HUES64 (cell line): ENCODE results near the gene MBTPS2. TPM values are rescaled to one million over a fixed set of nuclear protein-coding genes. Genes with fewer than 3 reads are reported as not detected.
A peak's percentile ranks its signal among the peaks of the same experiment; 100 is the strongest.

Experiments
- H3K27ac ChIP-seq: 2 replicates; pipeline ENCODE4 v1.7.0; 2013; ENCODE audit warnings: low read depth, low read length, inconsistent platforms
- H3K27me3 ChIP-seq: 2 replicates; pipeline ENCODE4 v1.6.1; 2013; ENCODE audit warnings: mild to moderate bottlenecking, low read length; ENCODE audit not compliant: insufficient read depth
- H3K36me3 ChIP-seq: 2 replicates; pipeline ENCODE4 v1.6.1; 2013; ENCODE audit warnings: mild to moderate bottlenecking, low read length; ENCODE audit not compliant: insufficient read depth
- H3K4me1 ChIP-seq: 2 replicates; pipeline ENCODE4 v1.6.1; 2013; ENCODE audit warnings: mild to moderate bottlenecking, low read length, moderate library complexity; ENCODE audit not compliant: insufficient read depth
- H3K4me3 ChIP-seq: 2 replicates; pipeline ENCODE4 v1.5.1; 2013; ENCODE audit warnings: mild to moderate bottlenecking, low read length, moderate library complexity
- H3K9ac ChIP-seq: 2 replicates; pipeline ENCODE4 v1.6.1; 2013; ENCODE audit warnings: mild to moderate bottlenecking, low read depth, low read length
- H3K9me3 ChIP-seq: 2 replicates; pipeline ENCODE4 v1.6.1; 2013; ENCODE audit warnings: low read depth, low read length; ENCODE audit not compliant: insufficient read depth
- WGBS: fragments of 150-250, 120-280 bp; methylation state at CpG from one replicate; pipeline ENCODE4 v1.1.7; 2013; ENCODE audit warnings: missing lambda C conversion rate; 5-methylcytosine and 5-hydroxymethylcytosine counted together
- polyA plus RNA-seq, 2 experiments: library from polyadenylated mRNA; stranded (reverse); fragments of 50-300 nt; gene quantifications; one replicate each; pipeline ENCODE4 v1.2.3, GENCODE V29; 2013

Gene MBTPS2
- 6.7 TPM for polyA plus RNA-seq (2013, experiment 1 of 2)
- 7.7 TPM for polyA plus RNA-seq (2013, experiment 2 of 2)

GRCh38 chrX:21839334-21840192, at the start of gene MBTPS2:
Gene MBTPS2 (plus strand): TSS chrX:21839617. CDS start chrX:21839735, 118 bp downstream.
- Histone ChIP-seq H3K27me3 (no peaks in the 10 kb centered on the region), H3K9me3 (no peaks in the 10 kb centered on the region), H3K27ac (peak within 1 kb of the TSS; percentile 70), H3K4me1 (no peaks in the 10 kb centered on the region), H3K4me3 (peak within 1 kb of the TSS; percentile 94), H3K9ac (peak within 1 kb of the TSS; percentile 96), H3K36me3 (peaks cover 3% of the 10 kb centered on the region)
- WGBS = under 1% methylated on average over 55 of the region's 61 CpGs

- H3K4me3 ChIP-seq = no peak overlapping the region
- no peaks in the 10 kb centered on the region for H3K9me3 ChIP-seq
- 100% methylated on average over 6 of the region's 6 CpGs for WGBS
- no peak overlapping the region for H3K27ac ChIP-seq
- no peak overlapping the region for H3K9ac ChIP-seq
- H3K4me1 ChIP-seq = no peaks in the 10 kb centered on the region
- no peaks in the 10 kb centered on the region for H3K27me3 ChIP-seq
- H3K36me3 ChIP-seq = no peaks in the 10 kb centered on the region
These were observed 40.7 kb upstream of the MBTPS2 start for GRCh38 chrX:21798677-21799219.

DNA sequence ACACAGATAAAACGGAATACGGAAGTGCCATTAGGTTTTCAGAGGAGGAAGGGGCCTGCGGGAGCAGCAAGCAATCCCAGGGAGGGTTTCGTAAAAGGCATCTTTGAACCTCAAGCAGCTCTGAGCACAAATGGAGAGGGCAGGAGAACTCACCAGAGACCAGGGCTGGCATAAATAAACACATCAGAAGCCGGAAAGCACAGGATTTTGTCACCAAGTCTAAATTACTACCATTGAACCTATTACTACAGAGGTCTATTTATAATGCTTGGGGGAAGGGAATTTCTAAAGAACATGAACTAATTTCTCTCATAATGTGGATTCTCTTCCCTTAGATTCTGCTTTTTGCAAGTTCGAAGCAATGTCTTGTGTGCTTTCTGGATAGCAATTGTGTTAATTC, 39.6 kb upstream of the MBTPS2 start:
- H3K9ac ChIP-seq = no peak overlapping the region
- H3K4me3 ChIP-seq = no peak overlapping the region
- no peaks in the 10 kb centered on the region for H3K9me3 ChIP-seq
- no peak overlapping the region for H3K27ac ChIP-seq
- H3K27me3 ChIP-seq = no peaks in the 10 kb centered on the region
- 94% methylated on average over 6 of the region's 6 CpGs for WGBS
- no peaks in the 10 kb centered on the region for H3K4me1 ChIP-seq
- no peaks in the 10 kb centered on the region for H3K36me3 ChIP-seq

- no peak overlapping the region for H3K9ac ChIP-seq
- no peaks in the 10 kb centered on the region for H3K4me1 ChIP-seq
- no peaks in the 10 kb centered on the region for H3K36me3 ChIP-seq
- H3K27ac ChIP-seq = no peak overlapping the region
- no CpG with 5 or more reads among the region's 1 CpG for WGBS
- H3K9me3 ChIP-seq = no peaks in the 10 kb centered on the region
- H3K27me3 ChIP-seq = no peaks in the 10 kb centered on the region
- no peak overlapping the region for H3K4me3 ChIP-seq
These were observed 39.1 kb upstream of the MBTPS2 start for GRCh38 chrX:21800344-21800770.

DNA sequence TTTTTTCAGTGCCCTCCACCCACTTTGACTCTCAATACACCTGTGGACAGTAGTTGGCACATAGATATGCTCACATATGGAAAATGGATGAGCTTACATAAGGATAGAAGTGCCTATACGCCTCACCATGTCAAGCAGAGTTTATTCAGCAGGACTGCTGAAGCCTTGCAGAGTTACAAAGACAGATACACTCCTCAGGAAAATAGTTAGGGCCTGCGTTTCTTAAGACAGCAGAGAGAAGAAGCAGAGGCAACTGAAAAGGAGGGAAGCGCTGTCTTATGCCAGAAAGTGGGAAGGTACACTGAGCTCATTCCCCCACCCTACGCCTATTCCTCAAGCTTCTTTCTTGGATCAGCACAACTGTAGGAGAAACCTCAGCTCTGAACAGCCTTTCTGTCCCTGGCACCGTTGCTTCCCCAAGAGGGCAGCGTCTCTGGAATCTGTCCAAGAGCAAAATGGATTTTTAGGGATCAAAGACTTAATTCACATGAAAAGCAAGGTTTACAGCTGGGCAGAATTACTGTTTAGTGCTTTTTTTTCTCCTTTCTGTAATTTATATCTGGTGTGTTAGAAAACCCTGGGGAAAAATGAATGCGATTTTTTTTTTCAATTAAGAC, 37.3 kb upstream of the MBTPS2 start:
- Histone ChIP-seq H3K27me3 (no peaks in the 10 kb centered on the region), H3K36me3 (no peaks in the 10 kb centered on the region)
- WGBS = 84% methylated on average over 5 of the region's 7 CpGs

GRCh38 chrX:21802839-21803238, 36.6 kb upstream of the MBTPS2 start:
- Histone ChIP-seq H3K4me1 (no peaks in the 10 kb centered on the region), H3K27me3 (no peaks in the 10 kb centered on the region), H3K9me3 (no peaks in the 10 kb centered on the region), H3K4me3 (no peak overlapping the region), H3K9ac (no peak overlapping the region), H3K36me3 (no peaks in the 10 kb centered on the region), H3K27ac (no peak overlapping the region)

More for the DNA sequence above, 37.3 kb upstream of the MBTPS2 start:
- H3K4me3 ChIP-seq = no peak overlapping the region
- H3K4me1 ChIP-seq = no peaks in the 10 kb centered on the region
- no peaks in the 10 kb centered on the region for H3K9me3 ChIP-seq
- no peak overlapping the region for H3K27ac ChIP-seq
- no peak overlapping the region for H3K9ac ChIP-seq

DNA sequence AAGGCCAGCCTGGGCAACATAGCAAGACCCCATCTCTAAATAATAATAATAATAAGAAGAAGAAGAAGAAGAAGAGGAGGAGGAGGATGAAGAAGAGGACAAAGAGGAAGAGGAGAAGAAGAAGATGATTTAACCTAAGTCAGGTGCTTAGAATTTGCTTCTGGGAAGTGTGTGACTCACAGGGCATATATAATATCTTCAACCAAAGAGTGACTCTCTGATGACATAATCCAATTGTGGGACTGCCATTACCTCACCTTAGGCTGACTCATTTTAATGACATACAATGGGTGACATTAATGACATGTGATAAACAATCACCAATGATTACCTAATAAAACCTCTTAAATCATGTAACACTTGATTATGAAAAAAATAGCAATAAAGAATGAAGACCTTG, 32.7 kb upstream of the MBTPS2 start:
- Histone ChIP-seq H3K36me3 (no peaks in the 10 kb centered on the region), H3K27ac (no peak overlapping the region), H3K27me3 (no peaks in the 10 kb centered on the region), H3K9me3 (peaks cover 9% of the 10 kb centered on the region; the same call in 1 of the 2 replicates), H3K4me3 (no peak overlapping the region), H3K9ac (no peak overlapping the region), H3K4me1 (no peaks in the 10 kb centered on the region)

GRCh38 chrX:21811832-21812231, 27.6 kb upstream of the MBTPS2 start:
- no peak overlapping the region for H3K27ac ChIP-seq
- no peaks in the 10 kb centered on the region for H3K36me3 ChIP-seq
- 71% methylated on average over 1 of the region's 1 CpG for WGBS
- H3K27me3 ChIP-seq = no peaks in the 10 kb centered on the region
- H3K9ac ChIP-seq = no peak overlapping the region
- H3K4me3 ChIP-seq = no peak overlapping the region
- H3K4me1 ChIP-seq = peaks cover 23% of the 10 kb centered on the region
- H3K9me3 ChIP-seq = peaks cover 13% of the 10 kb centered on the region; the same call in 1 of the 2 replicates

DNA sequence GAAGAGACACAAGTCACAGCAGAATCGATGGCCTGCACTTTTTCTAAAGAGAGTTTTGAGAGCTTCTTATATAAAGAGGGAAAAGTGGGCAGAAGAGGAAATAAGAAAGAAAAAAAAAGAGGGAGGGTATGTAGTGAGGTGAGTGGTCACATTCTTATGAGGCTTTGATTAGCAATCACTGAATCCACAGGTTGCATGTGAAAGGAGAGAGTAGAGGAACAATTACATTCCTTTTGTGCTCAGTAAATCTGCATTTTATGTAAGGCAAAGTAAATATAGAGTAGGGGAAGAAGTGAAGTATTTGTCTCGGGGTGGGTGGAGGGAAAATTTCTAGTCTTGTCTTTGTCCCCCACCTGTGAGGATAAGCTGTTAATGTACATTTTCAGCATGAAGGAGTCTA, 26.8 kb upstream of the MBTPS2 start:
- 61% methylated on average over 2 of the region's 2 CpGs for WGBS
- H3K4me1 ChIP-seq = peaks cover 23% of the 10 kb centered on the region
- H3K4me3 ChIP-seq = no peak overlapping the region
- no peaks in the 10 kb centered on the region for H3K36me3 ChIP-seq
- no peaks in the 10 kb centered on the region for H3K27me3 ChIP-seq
- peak overlapping the region; percentile 82 for H3K27ac ChIP-seq
- H3K9ac ChIP-seq = peak overlapping the region; percentile 47; the same call in 1 of the 2 replicates
- peaks cover 13% of the 10 kb centered on the region; the same call in 1 of the 2 replicates for H3K9me3 ChIP-seq

GRCh38 chrX:21813612-21814368, 25.6 kb upstream of the MBTPS2 start:
- H3K36me3 ChIP-seq = no peaks in the 10 kb centered on the region
- peak overlapping the region; percentile 47; the same call in 1 of the 2 replicates for H3K9ac ChIP-seq
- peaks cover 13% of the 10 kb centered on the region; the same call in 1 of the 2 replicates for H3K9me3 ChIP-seq

More at GRCh38 chrX:21813612-21814368, 25.6 kb upstream of the MBTPS2 start:
- H3K27ac ChIP-seq = peak overlapping the region; percentile 82
- no peaks in the 10 kb centered on the region for H3K27me3 ChIP-seq
- no peak overlapping the region for H3K4me3 ChIP-seq
- peaks cover 23% of the 10 kb centered on the region for H3K4me1 ChIP-seq
